Gastroesophageal sphincter (tissue), 3 donors: ENCODE data around the gene TXNRD1.
"Not testable (repeated sequence)": the region's sequence is repeated elsewhere in the genome, so short reads cannot be mapped to it uniquely, and the experiment has no call there.

Experiments
- CTCF ChIP-seq, 4 experiments: fragments of 200-600 bp in 2 of 4; fragments of 450-650 bp in 2 of 4; sonication (generic) in 1 of 4; IDR thresholded peaks; one replicate each; pipeline ENCODE4 v1.5.1; 2017 to 2019; ENCODE audit warnings: antibody characterized with exemption in 4 of 4, mild to moderate bottlenecking in 2 of 4, moderate library complexity in 2 of 4
- EP300 ChIP-seq: sonication (generic); formaldehyde crosslinking; IDR thresholded peaks from one replicate; pipeline ENCODE4 v1.6.1; 2017; ENCODE audit warnings: antibody characterized with exemption, mild to moderate bottlenecking
- POLR2A ChIP-seq, 2 donors: fragments of 450-650 bp; IDR thresholded peaks; one replicate each; pipeline ENCODE4 v1.6.1; 2017; ENCODE audit warnings: antibody characterized with exemption in 2 of 2, mild to moderate bottlenecking in 2 of 2, moderate library complexity in 1 of 2
- POLR2AphosphoS5 ChIP-seq: sonication (generic); formaldehyde crosslinking; IDR thresholded peaks from one replicate; pipeline ENCODE4 v1.6.1; 2017; ENCODE audit warnings: antibody characterized with exemption

GRCh38 chr12:104294158-104294859 is 78.7 kb downstream of the TXNRD1 start:
- peak in 1 of 4 experiments; percentile 27 for TF ChIP-seq CTCF (IDR thresholded peaks at IDR 0.05)
- TF ChIP-seq EP300; POLR2AphosphoS5; POLR2A (IDR thresholded peaks at IDR 0.05): not testable (repeated sequence)
